Measurements from ENCODE around the gene PIGS.

Gene PIGS

GRCh38 chr17:28506763-28507487 lies 64.4 kb downstream of the PIGS start:
- peaks cover under 1 to 1% of the 10 kb centered on the region in 2 donors for H3K4me1 Mint-ChIP-seq
- no peak overlapping the region for H3K4me3 Mint-ChIP-seq
- H3K27ac Mint-ChIP-seq, result no peak overlapping the region
- H3K36me3 Mint-ChIP-seq, result no peaks in the 10 kb centered on the region
- no peaks in the 10 kb centered on the region for H3K9me3 Mint-ChIP-seq
- no peak for ATAC-seq (replicated peaks)
- peaks cover 40 to 52% of the 10 kb centered on the region in 2 donors for H3K27me3 Mint-ChIP-seq
- DNase-seq, result no peak

- H3K4me1 Mint-ChIP-seq, result peaks cover 9% of the 10 kb centered on the region in 2 donors
- H3K27me3 Mint-ChIP-seq, result peaks cover 40 to 52% of the 10 kb centered on the region in 2 donors
- no peak within 1 kb of the TSS for H3K27ac Mint-ChIP-seq
- H3K9me3 Mint-ChIP-seq, result no peaks in the 10 kb centered on the region
- DNase-seq, result no peak
- H3K4me3 Mint-ChIP-seq, result no peak within 1 kb of the TSS
- no peak for ATAC-seq (replicated peaks)
- H3K36me3 Mint-ChIP-seq, result no peaks in the 10 kb centered on the region
These were observed 65.2 kb downstream of the PIGS start, which contains the start of gene FOXN1 for GRCh38 chr17:28505986-28506665. TSS of gene FOXN1 (plus strand) at chr17:28506348. CDS start at chr17:28523970, 17,622 bp downstream.

- H3K9me3 Mint-ChIP-seq, result no peaks in the 10 kb centered on the region
- ATAC-seq (replicated peaks) (no peak), DNase-seq (no peak)
- H3K27ac Mint-ChIP-seq, result no peak overlapping the region
- no peak overlapping the region for H3K4me3 Mint-ChIP-seq
- H3K27me3 Mint-ChIP-seq, result peaks cover 21 to 28% of the 10 kb centered on the region in 2 donors
- H3K4me1 Mint-ChIP-seq, result peaks cover 18 to 19% of the 10 kb centered on the region in 2 donors
- H3K36me3 Mint-ChIP-seq, result no peaks in the 10 kb centered on the region
These were observed 67.9 kb downstream of the PIGS start for GRCh38 chr17:28503420-28503819.
